Loucy (cell line): ENCODE measurements around the gene NME4.

ENCODE experiments used
- H2AFZ ChIP-seq: fragments of 200-600 bp; sonication (generic); 2 replicates; pipeline ENCODE4 v1.6.0; 2016; ENCODE audit warnings: antibody characterized with exemption, mild to moderate bottlenecking, low read length, moderate library complexity
- H3F3A ChIP-seq: fragments of 200-600 bp; 2 replicates; pipeline ENCODE4 v1.6.0; 2016; ENCODE audit warnings: antibody characterized with exemption, low read depth, mild to moderate bottlenecking
- H3K27me3 ChIP-seq: fragments of 200-600 bp; sonication (generic); 2 replicates; pipeline ENCODE4 v1.6.1; 2014; ENCODE audit warnings: low read length, mild to moderate bottlenecking; ENCODE audit not compliant: insufficient read depth, poor library complexity, severe bottlenecking
- H3K36me3 ChIP-seq: fragments of 200-600 bp; sonication (generic); 2 replicates; pipeline ENCODE4 v1.6.1; 2016; ENCODE audit warnings: low read length; ENCODE audit not compliant: insufficient read depth
- H3K4me1 ChIP-seq: fragments of 200-600 bp; sonication (generic); 2 replicates; pipeline ENCODE4 v1.5.1; 2014; ENCODE audit warnings: low read length, mild to moderate bottlenecking; ENCODE audit not compliant: insufficient read depth, poor library complexity, severe bottlenecking
- H3K4me2 ChIP-seq: fragments of 200-600 bp; sonication (generic); 2 replicates; pipeline ENCODE4 v1.6.0; 2014; ENCODE audit warnings: antibody characterized with exemption, low read length, low read depth, mild to moderate bottlenecking; ENCODE audit not compliant: poor library complexity, severe bottlenecking
- H3K4me3 ChIP-seq: fragments of 200-600 bp; sonication (generic); 2 replicates; pipeline ENCODE4 v1.5.1; 2014; ENCODE audit warnings: low read length, mild to moderate bottlenecking, mixed read lengths; ENCODE audit not compliant: poor library complexity, severe bottlenecking
- H3K79me2 ChIP-seq: fragments of 200-600 bp; sonication (generic); 2 replicates; pipeline ENCODE4 v1.6.1; 2014; ENCODE audit warnings: low read length; ENCODE audit not compliant: insufficient read depth
- H3K9ac ChIP-seq: fragments of 200-600 bp; sonication (generic); 2 replicates; pipeline ENCODE4 v1.6.0; 2014; ENCODE audit warnings: mild to moderate bottlenecking, low read depth, low read length, moderate library complexity; ENCODE audit not compliant: poor library complexity, severe bottlenecking
- H3K9me2 ChIP-seq: fragments of 200-600 bp; sonication (generic); replicated peaks from 2 replicates; pipeline ENCODE4 v1.6.1; 2016; ENCODE audit warnings: low read depth, low read length, mixed read lengths
- H3K9me3 ChIP-seq: fragments of 200-600 bp; sonication (generic); 2 replicates; pipeline ENCODE4 v1.6.1; 2014; ENCODE audit warnings: mild to moderate bottlenecking, antibody characterized with exemption, low read length, low read depth; ENCODE audit not compliant: insufficient read depth
- H4K20me1 ChIP-seq: fragments of 200-600 bp; sonication (generic); 2 replicates; pipeline ENCODE4 v1.6.0; 2014; ENCODE audit warnings: antibody characterized with exemption, low read length, mild to moderate bottlenecking; ENCODE audit not compliant: insufficient read depth, poor library complexity, severe bottlenecking
- EZH2phosphoT487 ChIP-seq: fragments of 200-600 bp; IDR thresholded peaks from 2 replicates; pipeline ENCODE4 v1.6.1; 2018; ENCODE audit warnings: antibody characterized with exemption, mild to moderate bottlenecking, moderate library complexity, borderline replicate concordance
- TF ChIP-seq, protein P1 (sequence below): fragments of 200-600 bp; sonication (generic); conservative IDR thresholded peaks from 2 replicates; pipeline ENCODE4 v1.5.1; 2014; ENCODE audit warnings: mild to moderate bottlenecking, antibody characterized with exemption, low read length

Gene NME4

DNA sequence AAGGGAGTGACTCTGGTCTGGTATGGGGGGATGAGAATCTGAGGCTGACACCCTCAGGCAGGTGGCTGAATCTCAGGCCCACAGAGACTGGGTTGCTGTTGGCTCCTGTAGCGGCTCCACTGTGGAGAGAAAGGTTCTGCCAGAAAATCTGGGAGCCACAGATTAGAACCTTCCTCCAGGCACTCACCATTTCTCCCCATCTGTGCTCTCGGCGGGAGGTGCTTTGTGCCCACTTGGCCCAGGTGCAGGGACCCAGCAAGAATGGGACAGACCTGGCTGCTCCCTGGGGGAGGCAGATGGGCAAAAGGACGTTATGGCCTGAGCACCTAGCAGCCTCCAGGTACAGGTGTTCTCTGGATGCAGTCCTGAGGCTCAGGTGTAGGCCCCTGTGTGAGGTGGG lies 48.6 kb downstream of the NME4 start:
- Histone ChIP-seq H3K4me3 (no peak overlapping the region), H2AFZ (no peak overlapping the region), H3K9ac (no peak overlapping the region), H3K9me3 (no peaks in the 10 kb centered on the region), H3K36me3 (no peaks in the 10 kb centered on the region), H4K20me1 (no peaks in the 10 kb centered on the region), H3K4me2 (no peak overlapping the region), H3K27me3 (no peaks in the 10 kb centered on the region), H3K9me2 (no peaks in the 10 kb centered on the region), H3F3A (no peaks in the 10 kb centered on the region), H3K4me1 (no peaks in the 10 kb centered on the region), H3K79me2 (no peaks in the 10 kb centered on the region; the same call in 1 of the 2 replicates)
- TF ChIP-seq EZH2phosphoT487 = no peak
- TF ChIP-seq, protein P1, sequence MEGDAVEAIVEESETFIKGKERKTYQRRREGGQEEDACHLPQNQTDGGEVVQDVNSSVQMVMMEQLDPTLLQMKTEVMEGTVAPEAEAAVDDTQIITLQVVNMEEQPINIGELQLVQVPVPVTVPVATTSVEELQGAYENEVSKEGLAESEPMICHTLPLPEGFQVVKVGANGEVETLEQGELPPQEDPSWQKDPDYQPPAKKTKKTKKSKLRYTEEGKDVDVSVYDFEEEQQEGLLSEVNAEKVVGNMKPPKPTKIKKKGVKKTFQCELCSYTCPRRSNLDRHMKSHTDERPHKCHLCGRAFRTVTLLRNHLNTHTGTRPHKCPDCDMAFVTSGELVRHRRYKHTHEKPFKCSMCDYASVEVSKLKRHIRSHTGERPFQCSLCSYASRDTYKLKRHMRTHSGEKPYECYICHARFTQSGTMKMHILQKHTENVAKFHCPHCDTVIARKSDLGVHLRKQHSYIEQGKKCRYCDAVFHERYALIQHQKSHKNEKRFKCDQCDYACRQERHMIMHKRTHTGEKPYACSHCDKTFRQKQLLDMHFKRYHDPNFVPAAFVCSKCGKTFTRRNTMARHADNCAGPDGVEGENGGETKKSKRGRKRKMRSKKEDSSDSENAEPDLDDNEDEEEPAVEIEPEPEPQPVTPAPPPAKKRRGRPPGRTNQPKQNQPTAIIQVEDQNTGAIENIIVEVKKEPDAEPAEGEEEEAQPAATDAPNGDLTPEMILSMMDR = no peak
